ENCODE measurements around the gene WASF2.

The WASF2 gene

GRCh38 chr1:27509127-27510080 is 19.4 kb upstream of the WASF2 start:
- Histone ChIP-seq H3K27me3 (ENCODE audit: insufficient read depth, poor library complexity, severe bottlenecking) (no peaks in the 10 kb centered on the region), H3K4me3 (replicated peaks; ENCODE audit: insufficient read depth, low read length) (no peak overlapping the region), H3K27ac (replicated peaks) (no peak overlapping the region)
- DNase-seq (ENCODE audit: low read depth in 1 of 2, low spot score in 1 of 2) = no peak
- TF ChIP-seq SPI1 (IDR thresholded peaks at IDR 0.05; ENCODE audit: borderline replicate concordance, low read depth) (no peak), POLR2AphosphoS5 (IDR thresholded peaks at IDR 0.05; ENCODE audit: low read depth) (no peak), CTCF (IDR thresholded peaks at IDR 0.05; ENCODE audit: insufficient read depth, low read length) (no peak), REST (IDR thresholded peaks at IDR 0.05; ENCODE audit: insufficient replicate concordance, low read depth) (no peak), GABPA (IDR thresholded peaks at IDR 0.05; ENCODE audit: low read depth) (no peak)

GRCh38 chr1:27507960-27508665 is 18.1 kb upstream of the WASF2 start:
- Histone ChIP-seq H3K27ac (replicated peaks) (no peak overlapping the region), H3K27me3 (ENCODE audit: insufficient read depth, poor library complexity, severe bottlenecking) (no peaks in the 10 kb centered on the region), H3K4me3 (replicated peaks; ENCODE audit: insufficient read depth, low read length) (no peak overlapping the region)
- TF ChIP-seq POLR2AphosphoS5 (IDR thresholded peaks at IDR 0.05; ENCODE audit: low read depth) = no peak
- no peak for TF ChIP-seq CTCF (IDR thresholded peaks at IDR 0.05; ENCODE audit: insufficient read depth, low read length)
- TF ChIP-seq GABPA (IDR thresholded peaks at IDR 0.05; ENCODE audit: low read depth) = no peak
- no peak for TF ChIP-seq REST (IDR thresholded peaks at IDR 0.05; ENCODE audit: insufficient replicate concordance, low read depth)
- TF ChIP-seq SPI1 (IDR thresholded peaks at IDR 0.05; ENCODE audit: borderline replicate concordance, low read depth) = no peak
- no peak for DNase-seq (ENCODE audit: low read depth in 1 of 2, low spot score in 1 of 2)

- H3K27me3 ChIP-seq (ENCODE audit: insufficient read depth, poor library complexity, severe bottlenecking) = no peaks in the 10 kb centered on the region
- no peak overlapping the region for H3K4me3 ChIP-seq (replicated peaks; ENCODE audit: insufficient read depth, low read length)
- H3K27ac ChIP-seq (replicated peaks) = no peak overlapping the region
- TF ChIP-seq CTCF (IDR thresholded peaks at IDR 0.05; ENCODE audit: insufficient read depth, low read length) (no peak), REST (IDR thresholded peaks at IDR 0.05; ENCODE audit: insufficient replicate concordance, low read depth) (no peak), SPI1 (IDR thresholded peaks at IDR 0.05; ENCODE audit: borderline replicate concordance, low read depth) (no peak), POLR2AphosphoS5 (IDR thresholded peaks at IDR 0.05; ENCODE audit: low read depth) (no peak)
- no peak for DNase-seq (ENCODE audit: low read depth in 1 of 2, low spot score in 1 of 2)
These were observed 16.7 kb upstream of the WASF2 start for GRCh38 chr1:27506703-27507102.
